ENCODE results near the gene SLC25A44.

Gene SLC25A44

GRCh38 chr1:156245451-156246232, 51.7 kb downstream of the SLC25A44 start:
- no peak overlapping the region for H3K4me2 ChIP-seq (ENCODE audit: low read depth, low read length, poor library complexity, severe bottlenecking)
- H3K4me3 ChIP-seq (ENCODE audit: low read length, poor library complexity, severe bottlenecking) = no peak overlapping the region
- H4K20me1 ChIP-seq (ENCODE audit: insufficient read depth, low read length, poor library complexity, severe bottlenecking) = no peaks in the 10 kb centered on the region
- H3K79me2 ChIP-seq (ENCODE audit: insufficient read depth, low read length) = no peaks in the 10 kb centered on the region; the same call in 1 of the 2 replicates
- H3K27me3 ChIP-seq (ENCODE audit: insufficient read depth, low read length, poor library complexity, severe bottlenecking) = no peaks in the 10 kb centered on the region
- no peaks in the 10 kb centered on the region for H3K9me3 ChIP-seq (ENCODE audit: insufficient read depth, low read depth, low read length)
- no peak overlapping the region for H3K9ac ChIP-seq (ENCODE audit: low read depth, low read length, poor library complexity, severe bottlenecking)
- peaks cover 23% of the 10 kb centered on the region; the same call in 1 of the 2 replicates for H3K36me3 ChIP-seq (ENCODE audit: insufficient read depth, low read length)
- no peaks in the 10 kb centered on the region for H3F3A ChIP-seq (ENCODE audit: low read depth)
- TF ChIP-seq CTCF (conservative IDR thresholded peaks at IDR 0.05; ENCODE audit: low read length) (no peak), EZH2phosphoT487 (IDR thresholded peaks at IDR 0.05; ENCODE audit: borderline replicate concordance) (no peak)
- peaks cover 3% of the 10 kb centered on the region for H3K4me1 ChIP-seq (ENCODE audit: insufficient read depth, low read length, poor library complexity, severe bottlenecking)
- H2AFZ ChIP-seq (ENCODE audit: low read length) = no peak overlapping the region
- H3K9me2 ChIP-seq (replicated peaks; ENCODE audit: low read depth, low read length) = no peaks in the 10 kb centered on the region

- TF ChIP-seq EZH2phosphoT487 (IDR thresholded peaks at IDR 0.05; ENCODE audit: borderline replicate concordance) = no peak
- no peak for TF ChIP-seq CTCF (conservative IDR thresholded peaks at IDR 0.05; ENCODE audit: low read length)
Observed at GRCh38 chr1:156246241-156246780, 52.4 kb downstream of the SLC25A44 start.

GRCh38 chr1:156246781-156247459, 53.0 kb downstream of the SLC25A44 start:
- no peaks in the 10 kb centered on the region for H3K9me2 ChIP-seq (replicated peaks; ENCODE audit: low read depth, low read length)
- H3K4me2 ChIP-seq (ENCODE audit: low read depth, low read length, poor library complexity, severe bottlenecking) = no peak overlapping the region
- H3K4me1 ChIP-seq (ENCODE audit: insufficient read depth, low read length, poor library complexity, severe bottlenecking) = peaks cover 14% of the 10 kb centered on the region
- peaks cover 2% of the 10 kb centered on the region for H3F3A ChIP-seq (ENCODE audit: low read depth)
- peaks cover 30% of the 10 kb centered on the region; the same call in 1 of the 2 replicates for H3K36me3 ChIP-seq (ENCODE audit: insufficient read depth, low read length)
- no peak overlapping the region for H2AFZ ChIP-seq (ENCODE audit: low read length)
- H3K4me3 ChIP-seq (ENCODE audit: low read length, poor library complexity, severe bottlenecking) = no peak overlapping the region
- no peaks in the 10 kb centered on the region for H4K20me1 ChIP-seq (ENCODE audit: insufficient read depth, low read length, poor library complexity, severe bottlenecking)
- no peaks in the 10 kb centered on the region for H3K9me3 ChIP-seq (ENCODE audit: insufficient read depth, low read depth, low read length)
- H3K9ac ChIP-seq (ENCODE audit: low read depth, low read length, poor library complexity, severe bottlenecking) = no peak overlapping the region
- H3K27me3 ChIP-seq (ENCODE audit: insufficient read depth, low read length, poor library complexity, severe bottlenecking) = no peaks in the 10 kb centered on the region
- TF ChIP-seq CTCF (conservative IDR thresholded peaks at IDR 0.05; ENCODE audit: low read length) = no peak
- no peak for TF ChIP-seq EZH2phosphoT487 (IDR thresholded peaks at IDR 0.05; ENCODE audit: borderline replicate concordance)
- no peaks in the 10 kb centered on the region; the same call in 1 of the 2 replicates for H3K79me2 ChIP-seq (ENCODE audit: insufficient read depth, low read length)

More at GRCh38 chr1:156246241-156246780, 52.4 kb downstream of the SLC25A44 start:
- no peaks in the 10 kb centered on the region for H3K9me3 ChIP-seq (ENCODE audit: insufficient read depth, low read depth, low read length)
- H3K9ac ChIP-seq (ENCODE audit: low read depth, low read length, poor library complexity, severe bottlenecking) = no peak overlapping the region
- H3K9me2 ChIP-seq (replicated peaks; ENCODE audit: low read depth, low read length) = no peaks in the 10 kb centered on the region
- no peak overlapping the region for H2AFZ ChIP-seq (ENCODE audit: low read length)
- no peak overlapping the region for H3K4me3 ChIP-seq (ENCODE audit: low read length, poor library complexity, severe bottlenecking)
- H3K4me1 ChIP-seq (ENCODE audit: insufficient read depth, low read length, poor library complexity, severe bottlenecking) = peaks cover 10% of the 10 kb centered on the region
- no peaks in the 10 kb centered on the region; the same call in 1 of the 2 replicates for H3K79me2 ChIP-seq (ENCODE audit: insufficient read depth, low read length)
- peaks cover 29% of the 10 kb centered on the region; the same call in 1 of the 2 replicates for H3K36me3 ChIP-seq (ENCODE audit: insufficient read depth, low read length)
- no peaks in the 10 kb centered on the region for H4K20me1 ChIP-seq (ENCODE audit: insufficient read depth, low read length, poor library complexity, severe bottlenecking)
- no peaks in the 10 kb centered on the region for H3F3A ChIP-seq (ENCODE audit: low read depth)
- H3K27me3 ChIP-seq (ENCODE audit: insufficient read depth, low read length, poor library complexity, severe bottlenecking) = no peaks in the 10 kb centered on the region
- no peak overlapping the region for H3K4me2 ChIP-seq (ENCODE audit: low read depth, low read length, poor library complexity, severe bottlenecking)
